ENCODE results near the gene NEU1. TPM values are rescaled to one million over a fixed set of nuclear protein-coding genes. Genes with fewer than 3 reads are reported as not detected.

The NEU1 gene
- total RNA-seq, 1 experiment from 2014 or later: 15.1 TPM

GRCh38 chr6:31831350-31832215 is 31.0 kb downstream of the NEU1 start:
- DNase-seq (ENCODE audit: low read depth, low spot score) (no peak), ATAC-seq (no peak)
- peak overlapping the region; percentile 46 for H3K27ac ChIP-seq (ENCODE audit: low read depth, low read length)
- 0 out of 2 replicates have a peak overlapping the region, but pooled peaks have one; percentile 7 for H3K9ac ChIP-seq (ENCODE audit: low read length)
- CTCF ChIA-PET: interaction anchor here (1.2 to 2.6 kb wide), 3 partner anchors 59 to 67 kb away, joined by 3 to 12 read pairs (median 3); no protein-coding TSS in a partner anchor
- no peak overlapping the region for H2AFZ ChIP-seq (ENCODE audit: low read depth, low read length, poor library complexity, severe bottlenecking)
- peaks cover 5% of the 10 kb centered on the region; the same call in 1 of the 2 replicates for H4K20me1 ChIP-seq (ENCODE audit: insufficient read depth)
- peaks cover 49% of the 10 kb centered on the region for H3K79me2 ChIP-seq (ENCODE audit: insufficient read depth, low read length)
- no peaks in the 10 kb centered on the region for H3K9me2 ChIP-seq (ENCODE audit: insufficient read depth)
- RAD21 ChIA-PET (ENCODE audit: low non-redundant PET in 1 of 2, low total read pairs in 2 of 2, uncharacterized antibody in 2 of 2, unreplicated experiment in 2 of 2): interaction anchor here in 1 of 2 experiments (0.8 kb wide), 1 partner anchor 25 kb away, joined by 3 read pairs; the partner anchor contains the start of gene LSM2
- no peak overlapping the region for H3K4me3 ChIP-seq (replicated peaks in 1 of 2; ENCODE audit: low read depth in 1 of 2, low read length in 2 of 2)
- POLR2A ChIA-PET: interaction anchor here (0.9 to 2.4 kb wide), 3 partner anchors 25 to 285 kb away, joined by 4 to 9 read pairs (median 8); partner anchors contain the start of genes ATP6V1G2, LSM2, NFKBIL1 and VARS1
- peaks cover 16 to 52% of the 10 kb centered on the region in 2 experiments for H3K4me1 ChIP-seq (ENCODE audit: control insufficient read depth in 1 of 2, insufficient read depth in 2 of 2, low read length in 2 of 2)
- no TSS peak for BruUV-seq (replicated peaks)
- intact Hi-C loops (cut with micrococcal nuclease): loop anchor here (5.0 to 10.0 kb wide), 2 partner anchors 94 to 287 kb away; partner anchors contain the start of genes ATP6V1G2, CLIC1, DDX39B and NFKBIL1
- TF ChIP-seq JUND (IDR thresholded peaks at IDR 0.05) (no peak), ZBTB33 (IDR thresholded peaks at IDR 0.05; ENCODE audit: extremely low read depth, insufficient replicate concordance, low read length) (no peak), CBX3 (IDR thresholded peaks at IDR 0.05; ENCODE audit: low read depth) (no peak), POLR2AphosphoS5 (IDR thresholded peaks at IDR 0.05; ENCODE audit: low read depth, low read length) (0 out of 2 replicates have a peak, but pooled peaks have one; percentile 32), REST (IDR thresholded peaks at IDR 0.05; ENCODE audit: low read depth) (no peak), MAX (IDR thresholded peaks at IDR 0.05) (no peak), RAD21 (IDR thresholded peaks at IDR 0.05; ENCODE audit: low read depth) (no peak)
- H3K36me3 ChIP-seq (ENCODE audit: control insufficient read depth in 1 of 2, insufficient read depth in 2 of 2, low read length in 2 of 2): peaks cover 0 to 12% of the 10 kb centered on the region in 2 experiments; a peak in 3 of 4 replicates
- H3K27me3 ChIP-seq (ENCODE audit: insufficient read depth, low read length): no peaks in the 10 kb centered on the region
- no peaks in the 10 kb centered on the region for H3K9me3 ChIP-seq (ENCODE audit: control insufficient read depth in 1 of 2, insufficient read depth in 1 of 2, low read depth in 1 of 2, low read length in 2 of 2)
- H3K4me2 ChIP-seq (ENCODE audit: low read length): peak overlapping the region; percentile 77; the same call in 1 of the 2 replicates

Measured in HCT116 (cell line).